Right atrium auricular region (tissue), 2 donors: Measurements from ENCODE around the gene RCC2. TPM values are rescaled to one million over a fixed set of nuclear protein-coding genes. Genes with fewer than 3 reads are reported as not detected.
"Not testable (repeated sequence)": the region's sequence is repeated elsewhere in the genome, so short reads cannot be mapped to it uniquely, and the experiment has no call there.

Source experiments
- DNase-seq: peaks from one replicate; pipeline ENCODE4 v3.0.0-alpha.2; 2019; ENCODE audit warnings: low spot score
- H3K27ac ChIP-seq, 2 donors: fragments of 200-600 bp; sonication (generic); 1 replicate in 1 of 2; 2 replicates in 1 of 2; pipeline ENCODE4 v1.5.1; 2016 to 2019
- H3K27me3 ChIP-seq, 2 donors: fragments of 200-600 bp; sonication (generic); one replicate each; pipeline versions ENCODE4 v1.5.1 to v1.6.0; 2017 to 2019
- H3K36me3 ChIP-seq: fragments of 200-600 bp; sonication (generic); one replicate; pipeline ENCODE4 v1.5.1; 2016
- H3K4me1 ChIP-seq, 2 donors: fragments of 200-600 bp; sonication (generic); one replicate each; pipeline versions ENCODE4 v1.5.1 to v1.6.0; 2017 to 2019
- H3K4me3 ChIP-seq, 2 donors: fragments of 200-600 bp; sonication (generic); 1 replicate in 1 of 2; 2 replicates in 1 of 2; pipeline ENCODE4 v1.5.1; 2017 to 2019; ENCODE audit warnings: mild to moderate bottlenecking in 1 of 2, moderate library complexity in 1 of 2
- H3K9me3 ChIP-seq, 2 donors: fragments of 200-600 bp; sonication (generic); one replicate each; pipeline ENCODE4 v1.5.1; 2019
- total RNA-seq, 2 donors: library from RNA; depleted of rRNA; stranded (reverse); fragments of >200 nt; gene quantifications; one replicate each; pipeline ENCODE4 v1.1.0, GENCODE V29; 2016
- TF ChIP-seq, protein P1 (sequence below), 2 donors: fragments of 200-600 bp; sonication (generic); IDR thresholded peaks; one replicate each; pipeline ENCODE4 v1.5.1; 2019; ENCODE audit warnings: antibody characterized with exemption in 2 of 2

The RCC2 gene
- total RNA-seq, 2 donors from 2014 or later = 9.1 to 11.2 TPM

DNA sequence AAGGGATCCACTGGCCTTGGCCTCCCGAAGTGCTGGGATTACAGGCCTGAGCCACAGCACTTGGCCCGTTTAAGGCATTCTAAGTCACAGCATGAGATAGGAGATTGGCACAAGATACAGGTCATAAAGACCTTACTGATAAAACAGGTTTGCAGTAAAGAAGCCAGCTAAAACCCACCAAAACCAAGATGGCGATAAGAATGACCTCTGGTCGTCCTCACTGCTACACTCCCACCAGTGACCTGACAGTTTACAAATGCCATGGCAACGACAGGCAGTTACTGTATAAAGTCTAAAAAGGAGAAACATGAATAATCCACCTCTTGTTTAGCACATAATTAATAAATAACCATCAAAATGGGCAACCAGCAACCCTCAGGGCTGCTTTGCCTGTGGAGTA, 33.3 kb upstream of the RCC2 start:
- Histone ChIP-seq H3K27me3 (no peaks in the 10 kb centered on the region), H3K9me3 (no peaks in the 10 kb centered on the region), H3K4me1 (no peaks in the 10 kb centered on the region), H3K4me3 (no peak overlapping the region), H3K36me3 (no peaks in the 10 kb centered on the region), H3K27ac (no peak overlapping the region)
- no peak for DNase-seq
- TF ChIP-seq, protein P1, sequence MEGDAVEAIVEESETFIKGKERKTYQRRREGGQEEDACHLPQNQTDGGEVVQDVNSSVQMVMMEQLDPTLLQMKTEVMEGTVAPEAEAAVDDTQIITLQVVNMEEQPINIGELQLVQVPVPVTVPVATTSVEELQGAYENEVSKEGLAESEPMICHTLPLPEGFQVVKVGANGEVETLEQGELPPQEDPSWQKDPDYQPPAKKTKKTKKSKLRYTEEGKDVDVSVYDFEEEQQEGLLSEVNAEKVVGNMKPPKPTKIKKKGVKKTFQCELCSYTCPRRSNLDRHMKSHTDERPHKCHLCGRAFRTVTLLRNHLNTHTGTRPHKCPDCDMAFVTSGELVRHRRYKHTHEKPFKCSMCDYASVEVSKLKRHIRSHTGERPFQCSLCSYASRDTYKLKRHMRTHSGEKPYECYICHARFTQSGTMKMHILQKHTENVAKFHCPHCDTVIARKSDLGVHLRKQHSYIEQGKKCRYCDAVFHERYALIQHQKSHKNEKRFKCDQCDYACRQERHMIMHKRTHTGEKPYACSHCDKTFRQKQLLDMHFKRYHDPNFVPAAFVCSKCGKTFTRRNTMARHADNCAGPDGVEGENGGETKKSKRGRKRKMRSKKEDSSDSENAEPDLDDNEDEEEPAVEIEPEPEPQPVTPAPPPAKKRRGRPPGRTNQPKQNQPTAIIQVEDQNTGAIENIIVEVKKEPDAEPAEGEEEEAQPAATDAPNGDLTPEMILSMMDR (IDR thresholded peaks at IDR 0.05) = no peak

- TF ChIP-seq, protein P1 (IDR thresholded peaks at IDR 0.05) = no peak
- H3K4me1 ChIP-seq = no peaks in the 10 kb centered on the region
- H3K9me3 ChIP-seq = no peaks in the 10 kb centered on the region
- no peaks in the 10 kb centered on the region for H3K36me3 ChIP-seq
- DNase-seq = no peak
- H3K27ac ChIP-seq = no peak overlapping the region
- H3K27me3 ChIP-seq = no peaks in the 10 kb centered on the region
- no peak overlapping the region for H3K4me3 ChIP-seq
Measured at GRCh38 chr1:17471393-17471792, 31.9 kb upstream of the RCC2 start.

DNA sequence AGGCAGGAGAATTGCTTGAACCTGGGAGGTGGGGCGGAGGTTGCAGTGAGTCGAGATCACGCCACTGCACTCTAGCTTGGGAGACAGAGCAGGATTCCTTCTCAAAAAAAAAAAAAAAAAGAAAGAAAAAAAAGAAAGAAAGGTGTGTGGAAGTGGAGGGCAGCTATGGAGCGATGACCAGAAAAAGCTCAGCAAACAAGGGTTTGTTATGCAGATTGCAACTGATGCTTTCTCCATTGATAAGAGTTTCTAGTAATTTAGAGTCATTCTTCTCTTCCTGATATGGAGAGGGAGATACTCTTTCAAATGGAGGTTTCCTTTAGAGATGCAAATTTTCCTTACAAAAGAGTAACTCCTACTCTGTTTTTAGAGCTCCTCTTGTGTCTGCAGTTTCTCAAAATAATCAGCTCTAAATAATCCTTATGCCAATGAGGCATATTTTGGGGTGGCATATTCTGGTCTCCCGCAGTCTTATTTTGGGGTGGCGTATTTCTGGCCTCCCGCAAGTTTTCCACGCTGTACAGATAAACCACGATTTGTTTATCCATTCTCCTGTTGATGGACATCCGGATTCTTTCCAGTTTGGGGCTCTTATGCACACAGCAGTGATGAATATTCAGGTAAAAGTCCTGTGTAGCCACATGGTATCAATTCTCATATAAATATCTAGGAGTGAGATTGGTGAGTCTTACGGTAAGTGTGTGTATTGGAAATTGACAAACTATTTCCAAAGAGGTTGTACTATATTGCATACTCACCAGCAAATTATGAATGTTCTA, 30.7 kb upstream of the RCC2 start:
- Histone ChIP-seq H3K4me1 (no peaks in the 10 kb centered on the region), H3K9me3 (no peaks in the 10 kb centered on the region), H3K27ac (no peak overlapping the region), H3K4me3 (no peak overlapping the region), H3K27me3 (no peaks in the 10 kb centered on the region), H3K36me3 (no peaks in the 10 kb centered on the region)
- no peak for DNase-seq
- TF ChIP-seq, protein P1 (IDR thresholded peaks at IDR 0.05) = no peak

DNA sequence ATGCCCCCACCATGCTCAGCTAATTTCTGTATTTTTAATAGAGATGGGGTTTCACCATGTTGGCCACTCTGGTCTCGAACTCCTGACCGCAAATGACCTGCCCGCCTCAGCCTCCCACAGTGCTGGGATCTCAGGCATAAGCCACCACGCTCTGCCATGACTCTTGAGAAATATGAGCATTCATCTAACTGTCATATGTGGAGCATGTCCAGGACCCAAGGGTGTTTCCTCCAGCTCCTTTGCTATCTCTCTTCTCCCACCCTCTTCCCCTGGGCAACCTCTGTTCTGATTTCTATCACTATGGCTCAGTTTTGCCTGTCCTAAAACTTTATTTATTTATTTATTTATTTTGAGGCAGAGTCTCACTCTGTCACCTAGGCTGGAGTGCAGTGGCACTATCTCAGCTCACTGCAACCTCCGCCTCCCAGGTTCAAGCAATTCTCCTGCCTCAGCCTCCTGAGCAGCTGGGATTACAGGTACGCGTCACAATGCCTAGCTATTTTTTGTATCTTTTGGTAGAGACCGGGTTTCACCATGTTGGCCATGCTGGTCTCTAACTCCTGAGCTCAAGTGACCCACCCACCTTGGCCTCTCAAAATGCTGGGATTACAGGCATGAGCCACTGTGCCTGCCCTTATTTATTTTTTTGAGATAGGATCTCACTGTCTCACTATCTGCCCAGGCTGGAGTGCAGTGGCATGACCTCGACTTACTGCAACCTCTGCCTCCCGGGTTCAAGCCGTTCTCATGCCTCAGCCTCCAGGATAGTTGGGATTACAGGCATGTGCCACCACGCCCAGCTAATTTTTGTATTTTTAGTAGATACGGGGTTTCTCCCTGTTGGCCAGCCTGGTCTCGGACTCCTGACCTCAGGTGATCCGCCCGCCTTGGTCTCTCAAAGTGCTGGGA, 29.1 kb upstream of the RCC2 start:
- H3K9me3 ChIP-seq, H3K27ac ChIP-seq, H3K27me3 ChIP-seq, H3K4me3 ChIP-seq, H3K36me3 ChIP-seq, H3K4me1 ChIP-seq, DNase-seq: not testable (repeated sequence)

GRCh38 chr1:17466359-17466758, 26.9 kb upstream of the RCC2 start:
- no peaks in the 10 kb centered on the region for H3K36me3 ChIP-seq
- TF ChIP-seq, protein P1 (IDR thresholded peaks at IDR 0.05) = no peak
- no peaks in the 10 kb centered on the region for H3K27me3 ChIP-seq
- no peak overlapping the region for H3K27ac ChIP-seq
- no peaks in the 10 kb centered on the region for H3K9me3 ChIP-seq
- H3K4me3 ChIP-seq = no peak overlapping the region
- H3K4me1 ChIP-seq = no peaks in the 10 kb centered on the region
- no peak for DNase-seq

- DNase-seq = no peak
- TF ChIP-seq, protein P1 (IDR thresholded peaks at IDR 0.05) = no peak
Measured at GRCh38 chr1:17465228-17465627, 25.8 kb upstream of the RCC2 start.

More at GRCh38 chr1:17465228-17465627, 25.8 kb upstream of the RCC2 start:
- H3K4me3 ChIP-seq = no peak overlapping the region
- H3K4me1 ChIP-seq = no peaks in the 10 kb centered on the region
- H3K36me3 ChIP-seq = no peaks in the 10 kb centered on the region
- no peak overlapping the region for H3K27ac ChIP-seq
- no peaks in the 10 kb centered on the region for H3K27me3 ChIP-seq
- H3K9me3 ChIP-seq = no peaks in the 10 kb centered on the region
